ENCODE results near the gene GPSM1. TPM values are rescaled to one million over a fixed set of nuclear protein-coding genes. Genes with fewer than 3 reads are reported as not detected.

GPSM1 gene
- total and polyA plus RNA-seq, 3 donors from 2014 or later: 33.5 to 101 (median 84.4) TPM

DNA sequence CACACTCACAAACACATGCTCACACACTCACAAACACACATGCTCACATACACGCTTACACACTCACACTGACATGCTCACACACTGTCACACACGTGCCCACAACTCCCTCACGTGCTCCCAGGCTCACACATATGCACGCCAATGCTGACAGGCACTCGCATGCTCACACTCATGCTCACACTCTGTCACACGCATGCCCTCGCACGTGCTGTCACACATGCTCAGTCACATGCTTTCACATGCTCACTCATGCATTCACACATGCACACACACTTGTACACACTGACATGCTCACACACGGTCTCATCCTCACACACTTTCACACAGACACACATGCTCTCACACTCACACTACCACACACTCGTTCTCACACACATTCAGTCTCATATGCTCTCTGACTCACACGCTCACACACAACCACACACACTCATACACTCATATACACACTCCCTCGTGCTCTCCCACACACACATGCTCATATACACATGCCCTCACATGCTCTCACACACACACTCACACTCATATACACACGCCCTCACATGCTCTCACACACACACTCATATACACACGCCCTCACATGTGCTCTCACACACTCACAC, 33.8 kb upstream of the GPSM1 start:
- 73 to 74% methylated on average over 14 of the region's 14 CpGs for WGBS, 2 donors
- no peak overlapping the region for H3K4me3 ChIP-seq

DNA sequence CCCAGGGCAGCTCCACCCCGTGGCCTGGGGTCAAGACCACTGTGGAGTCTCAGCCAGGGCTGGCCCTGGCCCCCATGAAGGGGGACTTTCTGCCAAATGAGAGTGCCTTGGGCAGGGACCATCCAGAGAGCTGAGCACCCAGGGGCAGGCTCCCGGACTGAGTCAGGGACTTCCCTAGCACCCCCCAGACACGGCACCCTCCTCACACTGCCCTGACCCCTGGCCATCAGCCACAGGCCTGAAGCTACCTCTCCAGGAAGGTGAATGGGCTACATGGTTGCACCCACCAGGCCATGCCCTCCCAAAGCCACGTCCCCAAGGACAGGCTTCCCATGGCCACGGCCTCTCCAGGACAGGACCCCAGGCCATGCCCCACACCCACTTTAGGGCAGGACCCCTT, 32.9 kb upstream of the GPSM1 start:
- no peaks in the 10 kb centered on the region for H3K36me3 ChIP-seq (ENCODE audit: low read depth, missing control alignments)
- H3K4me1 ChIP-seq: no peaks in the 10 kb centered on the region
- WGBS, 2 donors: 81 to 83% methylated on average over 3 to 5 of the region's 5 CpGs
- no peak overlapping the region for H3K4me3 ChIP-seq
- no peaks in the 10 kb centered on the region for H3K27me3 ChIP-seq
- DNase-seq: no peak
- intact Hi-C loops (cut with DNase I; ENCODE audit: low total_unique reads): no loop called here
- no peaks in the 10 kb centered on the region for H3K9me3 ChIP-seq
- no peak overlapping the region for H3K27ac ChIP-seq
- TF ChIP-seq, protein P1, sequence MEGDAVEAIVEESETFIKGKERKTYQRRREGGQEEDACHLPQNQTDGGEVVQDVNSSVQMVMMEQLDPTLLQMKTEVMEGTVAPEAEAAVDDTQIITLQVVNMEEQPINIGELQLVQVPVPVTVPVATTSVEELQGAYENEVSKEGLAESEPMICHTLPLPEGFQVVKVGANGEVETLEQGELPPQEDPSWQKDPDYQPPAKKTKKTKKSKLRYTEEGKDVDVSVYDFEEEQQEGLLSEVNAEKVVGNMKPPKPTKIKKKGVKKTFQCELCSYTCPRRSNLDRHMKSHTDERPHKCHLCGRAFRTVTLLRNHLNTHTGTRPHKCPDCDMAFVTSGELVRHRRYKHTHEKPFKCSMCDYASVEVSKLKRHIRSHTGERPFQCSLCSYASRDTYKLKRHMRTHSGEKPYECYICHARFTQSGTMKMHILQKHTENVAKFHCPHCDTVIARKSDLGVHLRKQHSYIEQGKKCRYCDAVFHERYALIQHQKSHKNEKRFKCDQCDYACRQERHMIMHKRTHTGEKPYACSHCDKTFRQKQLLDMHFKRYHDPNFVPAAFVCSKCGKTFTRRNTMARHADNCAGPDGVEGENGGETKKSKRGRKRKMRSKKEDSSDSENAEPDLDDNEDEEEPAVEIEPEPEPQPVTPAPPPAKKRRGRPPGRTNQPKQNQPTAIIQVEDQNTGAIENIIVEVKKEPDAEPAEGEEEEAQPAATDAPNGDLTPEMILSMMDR (IDR thresholded peaks at IDR 0.05): no peak
- no peak for TF ChIP-seq POLR2A (IDR thresholded peaks at IDR 0.05)

More for the DNA sequence above, 33.8 kb upstream of the GPSM1 start:
- no peaks in the 10 kb centered on the region for H3K36me3 ChIP-seq (ENCODE audit: low read depth, missing control alignments)
- H3K4me1 ChIP-seq: no peaks in the 10 kb centered on the region
- intact Hi-C loops (cut with DNase I; ENCODE audit: low total_unique reads): no loop called here
- TF ChIP-seq, protein P1 (IDR thresholded peaks at IDR 0.05): no peak
- no peak for TF ChIP-seq POLR2A (IDR thresholded peaks at IDR 0.05)
- no peaks in the 10 kb centered on the region for H3K27me3 ChIP-seq
- H3K9me3 ChIP-seq: no peaks in the 10 kb centered on the region
- DNase-seq: no peak
- H3K27ac ChIP-seq: no peak overlapping the region

DNA sequence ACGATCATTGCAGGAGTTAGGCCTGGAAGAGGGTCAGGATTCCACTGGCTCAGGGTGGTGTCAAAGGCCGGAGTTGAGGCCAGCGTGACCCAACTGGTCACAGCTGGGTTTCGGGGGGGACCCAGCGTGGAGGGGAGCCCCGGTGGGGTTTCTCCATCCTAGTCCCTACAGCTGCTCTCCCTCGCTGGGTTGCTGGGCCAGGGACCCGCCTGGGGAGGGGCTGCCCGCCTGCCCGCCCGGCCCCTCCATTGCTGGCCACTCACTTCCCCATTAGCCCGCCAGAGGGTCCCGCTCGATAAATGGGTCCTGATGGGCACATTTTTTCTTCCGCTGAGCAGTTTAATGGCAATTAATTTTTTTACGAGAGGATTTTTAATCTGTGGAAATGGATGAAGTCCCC, 32.3 kb upstream of the GPSM1 start:
- H3K4me1 ChIP-seq: no peaks in the 10 kb centered on the region
- TF ChIP-seq, protein P1 (IDR thresholded peaks at IDR 0.05): no peak
- no peak for TF ChIP-seq POLR2A (IDR thresholded peaks at IDR 0.05)
- H3K9me3 ChIP-seq: no peaks in the 10 kb centered on the region
- no peak overlapping the region for H3K27ac ChIP-seq
- intact Hi-C loops (cut with DNase I; ENCODE audit: low total_unique reads): no loop called here
- 91% methylated on average over 15 to 16 of the region's 16 CpGs for WGBS, 2 donors
- no peak overlapping the region for H3K4me3 ChIP-seq
- DNase-seq: no peak
- H3K36me3 ChIP-seq (ENCODE audit: low read depth, missing control alignments): no peaks in the 10 kb centered on the region
- H3K27me3 ChIP-seq: no peaks in the 10 kb centered on the region

DNA sequence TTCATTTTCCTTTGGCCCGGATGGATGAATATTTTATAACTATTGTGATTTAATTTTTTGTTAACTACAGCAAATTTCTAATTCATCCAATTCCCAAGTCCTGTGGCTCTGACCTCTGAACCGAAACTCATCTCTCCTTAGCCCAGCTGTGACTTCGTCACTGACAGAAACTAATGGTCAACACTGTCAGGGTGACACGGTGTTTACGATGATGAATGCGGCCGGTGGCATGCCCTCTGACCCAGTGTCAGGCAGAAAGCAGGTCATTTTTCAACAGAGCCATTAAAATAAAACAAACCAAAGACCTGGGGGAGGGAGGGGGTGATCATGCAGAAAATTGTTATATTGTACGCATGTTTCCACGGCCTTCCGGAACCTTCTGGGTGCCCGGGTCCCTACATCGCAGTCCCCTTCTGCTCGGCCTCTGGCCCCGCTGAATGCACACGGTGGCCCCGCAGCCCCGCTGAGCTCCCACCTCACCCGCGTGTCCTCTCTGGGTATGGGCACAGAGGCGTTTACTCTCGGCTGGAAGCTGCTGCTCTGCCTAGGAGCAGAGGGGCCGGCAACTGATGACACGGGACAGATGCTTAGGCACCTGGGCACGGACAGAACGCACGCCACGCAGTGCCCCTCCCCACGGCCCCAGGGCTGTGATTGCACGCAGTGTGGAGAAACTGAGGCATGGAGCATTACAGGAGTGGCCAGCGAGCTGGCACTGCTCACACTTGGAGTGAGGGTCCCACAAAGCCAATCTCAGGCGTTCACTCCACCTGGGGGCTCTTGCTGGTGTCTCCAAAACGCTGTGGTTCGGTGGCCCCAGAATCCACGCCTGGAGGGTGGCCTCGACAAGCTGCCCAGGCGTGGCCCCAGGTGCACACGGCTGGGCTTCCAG, 31.6 kb upstream of the GPSM1 start:
- WGBS, 2 donors: 71 to 76% methylated on average over 14 to 36 of the region's 37 CpGs
- no peak overlapping the region for H3K4me3 ChIP-seq
- no peaks in the 10 kb centered on the region for H3K27me3 ChIP-seq
- no peak for DNase-seq
- no peak overlapping the region for H3K27ac ChIP-seq
- no peaks in the 10 kb centered on the region for H3K36me3 ChIP-seq (ENCODE audit: low read depth, missing control alignments)
- TF ChIP-seq, protein P1 (IDR thresholded peaks at IDR 0.05): no peak
- no peak for TF ChIP-seq POLR2A (IDR thresholded peaks at IDR 0.05)
- intact Hi-C loops (cut with DNase I; ENCODE audit: low total_unique reads): no loop called here
- no peaks in the 10 kb centered on the region for H3K9me3 ChIP-seq
- no peaks in the 10 kb centered on the region for H3K4me1 ChIP-seq
